GM21526 (cell line): ENCODE data around the gene PTPRT.

ENCODE experiments used
- ATAC-seq: cut with Tn5 transposase; IDR thresholded peaks from one replicate; pipeline ENCODE4 v1.9.1; 2021; ENCODE audit warnings: moderate library complexity; ENCODE audit not compliant: unreplicated experiment, low FRiP score

PTPRT gene

DNA sequence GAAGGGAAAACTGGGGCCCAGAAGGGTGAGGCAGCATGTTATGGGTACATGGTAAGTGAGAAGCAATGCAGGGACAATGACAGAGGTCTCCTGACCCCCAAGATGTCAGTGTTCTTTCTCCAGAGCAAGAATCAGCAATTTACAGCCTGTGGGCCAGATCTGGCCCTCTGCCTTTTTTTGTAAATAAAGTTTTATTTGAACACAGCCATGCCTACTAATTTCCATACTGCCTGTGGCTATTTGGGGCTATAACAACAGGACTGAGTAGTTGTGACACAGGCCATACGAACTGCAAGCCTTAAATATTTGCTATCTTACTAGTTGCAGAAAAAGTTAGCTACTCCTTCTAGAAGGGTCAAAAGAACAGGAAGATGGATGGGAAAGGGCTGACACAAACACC, 52.5 kb downstream of the PTPRT start:
- ATAC-seq: no peak

DNA sequence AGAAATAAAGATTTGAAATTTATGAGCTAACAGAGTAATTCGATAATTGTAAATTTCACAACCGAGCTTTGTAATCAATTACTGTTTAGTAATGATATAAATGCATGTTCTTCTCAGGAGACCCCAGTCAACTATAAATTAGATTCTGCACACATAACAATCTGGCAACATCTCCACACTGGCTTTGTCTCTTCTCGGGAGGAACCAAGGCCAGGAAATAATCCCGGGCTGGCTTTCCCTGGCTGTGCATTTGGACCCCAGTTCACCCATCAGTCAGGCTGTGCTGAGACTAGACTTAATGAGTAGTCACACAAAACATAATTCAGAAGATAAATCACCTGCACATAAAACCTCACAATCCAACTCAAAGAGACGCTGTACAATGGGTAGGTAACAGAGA, 65.5 kb downstream of the PTPRT start:
- ATAC-seq: no peak

DNA sequence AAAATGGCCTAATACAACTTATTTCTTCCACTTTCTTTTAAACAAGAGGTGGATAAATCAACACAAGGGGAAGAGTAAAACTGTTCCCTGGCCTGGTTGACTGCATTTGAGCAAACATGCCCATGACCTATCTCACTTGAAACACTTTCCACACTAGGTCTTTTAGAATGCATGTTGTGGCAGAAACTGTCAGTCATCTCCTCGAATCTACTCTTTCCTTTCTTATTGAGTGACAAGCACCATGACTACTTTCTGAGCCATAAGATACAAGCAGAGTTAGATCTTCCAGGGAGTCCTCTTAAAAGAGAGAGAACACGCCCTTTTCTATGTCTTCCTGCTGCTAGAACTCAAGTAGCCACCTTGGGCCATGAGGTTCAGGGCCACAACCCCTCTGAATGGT, 66.5 kb downstream of the PTPRT start:
- no peak for ATAC-seq

DNA sequence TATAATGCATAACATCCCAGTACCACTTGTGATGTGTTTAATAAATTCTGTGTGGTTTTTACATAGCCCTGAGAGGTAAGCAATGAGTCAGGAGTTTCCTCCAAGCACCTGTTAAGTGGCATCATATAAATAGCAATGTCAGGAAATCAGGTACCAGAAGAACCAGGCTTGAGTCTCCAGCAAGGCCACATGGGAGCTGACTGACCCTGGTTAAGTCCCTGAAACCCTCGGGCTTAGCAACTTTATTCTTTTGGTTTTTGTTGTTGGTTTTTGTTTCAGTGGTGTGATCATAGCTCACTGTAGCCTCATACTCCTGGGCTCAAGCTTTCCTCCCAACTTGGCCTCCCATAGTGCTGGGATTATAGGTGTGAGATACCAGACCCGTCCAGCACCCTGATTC, 70.0 kb downstream of the PTPRT start:
- no peak for ATAC-seq

DNA sequence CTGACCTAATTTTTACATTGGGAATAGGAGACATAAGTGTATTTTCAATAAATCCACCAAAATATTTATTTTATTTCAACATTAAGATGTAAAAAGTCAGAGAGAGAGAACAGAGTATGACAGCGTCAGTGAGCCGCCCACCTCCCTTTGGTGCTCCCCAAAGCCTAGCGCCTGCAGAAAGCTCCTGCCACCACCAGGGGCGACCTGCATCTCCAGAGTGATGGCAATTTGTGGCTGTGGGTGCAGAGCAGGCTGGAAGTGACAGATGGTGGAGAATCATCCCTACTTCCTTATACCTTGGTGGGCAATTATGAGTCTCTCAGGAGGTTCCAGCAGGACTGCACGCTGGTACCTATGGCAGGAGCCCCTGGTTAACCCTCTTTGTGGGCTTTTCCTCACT, 87.3 kb downstream of the PTPRT start:
- no peak for ATAC-seq

DNA sequence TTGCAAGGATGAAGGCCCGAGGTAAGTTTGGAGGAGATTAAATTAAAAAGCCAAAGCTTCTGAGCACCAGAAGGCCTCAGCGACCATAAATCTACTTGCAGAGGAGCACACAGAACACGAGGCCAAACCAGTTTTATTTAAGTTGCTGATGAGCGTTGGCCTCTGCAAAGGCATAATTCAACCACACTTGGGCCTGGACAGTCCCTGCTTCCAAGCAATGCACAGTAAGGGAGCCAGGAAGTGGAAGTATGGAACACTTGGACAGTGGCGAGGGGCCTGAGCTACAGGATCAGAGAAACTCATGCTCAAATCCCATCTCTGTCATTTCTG, 92.8 kb downstream of the PTPRT start:
- no peak for ATAC-seq

DNA sequence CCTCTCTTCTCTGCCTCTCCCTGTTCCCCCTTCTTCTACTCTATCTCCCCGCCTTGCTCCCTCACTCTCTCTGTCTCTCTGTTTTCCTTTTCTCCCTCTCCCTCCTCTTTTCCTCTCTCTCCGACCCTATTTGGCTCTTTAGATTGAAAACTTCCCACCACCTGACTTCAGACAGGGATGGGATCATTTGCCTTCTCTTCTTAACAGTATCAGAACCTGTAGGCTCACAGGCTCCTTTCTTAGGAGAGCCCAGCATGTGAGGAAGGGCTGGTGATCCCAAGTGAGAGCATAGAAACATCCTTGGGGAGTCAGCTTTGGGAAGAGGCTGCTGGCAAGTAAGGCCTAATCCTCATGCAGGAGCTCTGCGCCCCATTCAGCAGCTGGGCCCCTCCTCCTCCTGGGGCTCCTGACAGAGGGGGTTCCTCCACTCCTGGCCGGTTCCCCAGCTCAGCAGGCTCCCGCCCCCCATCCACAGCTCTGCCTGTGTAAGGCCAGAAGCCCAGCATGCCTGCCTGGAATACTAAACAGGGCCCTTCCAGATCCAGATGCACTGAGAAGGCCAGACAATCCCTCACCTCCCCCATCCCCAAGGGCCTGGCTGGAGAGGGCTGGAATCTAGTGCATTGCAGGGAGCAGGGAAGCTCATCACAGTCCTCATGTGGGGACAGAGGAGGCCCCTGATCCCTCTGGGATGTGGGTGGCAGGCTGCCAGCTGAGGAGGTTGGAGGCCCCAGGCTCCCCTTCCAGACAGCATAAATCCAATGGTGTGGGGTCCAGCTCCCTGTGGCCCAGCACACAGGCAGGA, 93.4 kb downstream of the PTPRT start:
- no peak for ATAC-seq

DNA sequence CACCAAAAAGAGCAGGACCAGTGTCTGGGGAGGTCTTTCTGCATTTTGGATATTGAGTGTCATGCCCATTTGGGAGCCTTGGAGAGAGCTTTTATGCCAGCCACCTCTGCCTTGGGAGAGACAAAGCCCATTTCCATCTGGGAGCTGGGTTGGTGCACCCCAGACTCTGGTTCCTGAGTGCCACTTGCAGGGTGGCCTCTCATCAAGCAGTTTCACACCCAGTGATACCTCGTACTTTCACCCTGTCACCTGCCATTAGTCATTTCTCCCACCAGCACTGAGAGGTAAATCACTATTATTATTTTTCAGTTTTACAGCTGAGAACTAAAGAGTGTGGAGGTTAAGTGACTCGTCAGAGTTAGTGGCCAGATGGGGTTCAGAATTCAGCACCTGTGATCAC, 94.7 kb downstream of the PTPRT start:
- ATAC-seq: no peak

DNA sequence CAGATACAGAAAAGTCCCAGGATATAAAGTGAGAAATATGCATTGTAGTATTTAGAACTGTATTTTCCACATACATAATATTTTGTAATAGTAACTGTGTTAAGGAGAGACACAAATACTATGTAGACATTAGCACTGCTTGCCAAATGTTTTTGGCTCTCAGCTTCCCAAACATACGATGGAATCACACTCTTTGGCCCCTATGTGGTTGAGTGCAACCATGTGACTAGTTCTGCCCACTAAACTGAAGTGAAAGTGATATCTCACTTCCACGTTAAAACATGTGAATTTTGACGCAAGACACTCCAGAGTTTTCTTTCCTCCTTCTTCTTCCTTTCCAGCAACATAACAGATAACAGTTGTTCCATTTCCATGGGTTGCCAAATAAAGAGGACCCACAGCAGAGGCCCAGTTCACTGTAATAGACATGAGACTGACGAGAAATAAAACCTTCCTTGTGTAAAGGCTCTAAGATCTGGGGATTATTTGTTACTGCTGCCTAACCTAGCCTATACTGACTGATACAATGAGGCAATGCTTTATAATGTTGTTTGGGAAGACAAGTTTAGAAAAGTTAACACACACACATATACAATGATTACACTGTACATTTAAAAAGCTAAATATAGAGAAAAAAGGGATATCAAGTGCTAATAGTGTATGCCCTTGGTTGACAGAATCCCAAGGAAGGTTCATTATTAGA, 97.2 kb downstream of the PTPRT start:
- no peak for ATAC-seq

DNA sequence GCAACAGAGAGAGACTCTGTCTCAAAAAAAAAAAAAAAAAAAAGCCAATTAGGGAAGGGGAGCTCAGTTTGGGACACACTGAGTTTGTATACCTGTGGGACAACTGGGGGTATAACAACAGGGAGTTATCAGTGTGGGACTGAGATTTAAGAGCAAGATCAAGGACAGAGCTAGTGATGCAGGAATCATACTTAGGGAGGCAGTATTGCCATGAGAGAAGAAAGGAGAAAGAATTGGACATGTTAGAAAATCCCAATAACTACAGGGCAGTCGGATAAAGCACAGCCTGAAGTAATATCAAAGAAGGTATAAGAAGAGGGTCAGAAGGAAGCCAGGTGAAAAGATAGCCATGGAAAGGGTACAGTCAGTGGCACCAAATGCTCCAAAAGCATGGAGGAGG, 121.2 kb downstream of the PTPRT start:
- no peak for ATAC-seq

DNA sequence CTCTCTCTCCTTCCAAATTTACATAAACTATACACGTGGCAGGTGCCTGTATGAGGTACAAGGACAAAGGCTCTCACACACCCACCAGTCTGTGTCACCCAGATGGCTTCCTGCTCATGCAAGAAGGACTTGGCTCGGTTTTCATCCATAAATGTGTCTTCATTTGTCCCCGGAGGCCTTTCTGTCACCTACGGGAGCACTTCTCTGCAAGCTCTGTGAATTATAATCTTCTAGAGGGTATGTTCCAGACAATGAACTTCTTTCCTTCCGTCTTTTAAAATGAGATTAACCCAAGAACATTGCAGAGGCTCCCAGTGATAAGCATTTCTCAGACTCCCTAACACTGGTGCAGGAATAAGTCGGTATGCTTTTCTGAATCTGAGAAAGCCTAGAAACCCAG, 123.6 kb downstream of the PTPRT start:
- no peak for ATAC-seq

DNA sequence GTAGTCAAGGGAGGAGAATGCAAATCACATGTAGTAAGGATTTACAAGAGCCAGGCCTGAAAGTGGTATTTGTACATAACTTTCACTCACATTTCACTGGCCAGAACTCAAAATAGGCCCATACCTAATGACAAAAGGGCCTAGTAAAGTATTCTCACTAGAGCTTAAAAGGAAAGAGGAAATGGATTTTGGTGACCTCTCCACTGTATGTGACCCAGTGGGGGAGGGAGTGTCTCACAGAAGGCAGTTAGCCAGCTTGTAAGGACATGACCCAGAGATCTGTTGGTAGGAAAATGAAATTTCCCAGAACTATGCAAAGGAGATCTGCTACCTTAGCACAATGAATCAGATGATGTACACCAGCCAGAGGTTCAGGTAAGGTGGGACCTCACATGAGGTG, 124.4 kb downstream of the PTPRT start:
- no peak for ATAC-seq

DNA sequence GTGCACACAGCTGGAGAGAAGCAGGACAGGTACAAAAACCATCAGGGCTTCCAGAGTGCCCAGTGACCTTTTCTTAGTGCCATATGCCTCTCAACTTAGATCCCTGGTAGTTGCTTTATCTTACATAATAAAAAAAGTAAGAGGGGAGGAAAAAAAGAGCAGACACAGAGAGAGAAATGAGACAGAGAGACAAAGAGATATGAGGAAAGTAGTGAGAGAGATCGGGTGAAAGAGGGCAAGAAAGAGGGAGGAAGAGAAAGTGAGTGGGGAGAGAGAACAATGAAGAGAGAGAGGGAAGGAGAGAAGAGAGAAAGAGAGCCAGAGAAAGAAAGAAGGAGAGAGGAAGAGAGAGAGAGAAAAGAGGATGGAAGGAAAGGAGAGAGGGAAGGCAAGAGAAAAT, 131.6 kb downstream of the PTPRT start:
- no peak for ATAC-seq

DNA sequence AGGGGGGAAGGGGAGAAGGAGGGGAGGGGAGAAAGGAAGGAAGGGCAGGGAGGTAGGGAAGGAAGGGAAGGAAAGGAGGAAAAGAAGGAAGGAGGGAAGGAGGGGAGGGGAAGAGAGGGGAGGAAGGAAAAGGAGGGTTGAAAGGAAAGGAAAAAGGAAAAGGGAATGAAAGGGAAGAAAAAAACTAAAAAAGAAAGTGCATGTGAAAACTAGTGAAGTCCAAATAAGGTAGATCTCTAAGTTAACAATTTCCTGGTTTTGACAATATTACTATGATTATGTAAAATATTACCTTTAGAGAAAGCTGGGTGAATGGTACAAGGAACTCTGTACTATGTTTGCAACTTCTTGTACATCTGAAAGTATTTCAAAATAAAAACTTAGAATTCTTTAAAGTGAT, 132.4 kb downstream of the PTPRT start:
- no peak for ATAC-seq

DNA sequence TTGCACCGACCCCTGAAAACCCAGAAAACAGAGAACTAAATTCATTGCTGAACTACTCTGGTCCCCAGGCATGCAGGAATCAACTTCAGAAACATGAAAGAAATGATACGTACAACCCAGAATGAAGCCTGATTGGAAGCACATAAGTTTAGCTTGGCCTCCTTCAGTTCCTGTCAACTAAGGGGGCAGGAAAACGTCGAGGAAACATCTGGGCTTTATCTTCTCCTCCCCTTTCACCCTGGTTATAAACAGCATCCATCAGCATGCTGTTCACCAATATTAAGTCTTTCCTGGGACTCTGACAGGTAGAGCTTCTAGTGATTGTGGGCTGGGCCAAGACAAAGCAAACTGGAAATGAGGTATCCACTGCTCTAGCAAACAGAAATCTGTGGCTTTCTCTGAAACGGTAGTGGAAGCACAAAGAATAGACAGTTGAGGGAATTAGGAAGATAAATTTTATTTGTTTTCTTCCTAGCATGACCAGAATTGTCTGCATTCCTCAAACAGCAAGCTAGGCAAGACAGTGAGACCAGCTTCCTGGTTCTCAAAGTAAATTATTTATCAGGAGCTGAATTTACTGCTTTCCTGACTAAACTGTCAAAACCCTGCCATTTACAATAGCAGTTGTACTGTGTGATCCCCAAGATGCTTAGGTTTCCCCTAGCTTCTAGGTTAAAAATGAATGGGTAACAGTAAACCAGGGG, 134.4 kb downstream of the PTPRT start:
- no peak for ATAC-seq

DNA sequence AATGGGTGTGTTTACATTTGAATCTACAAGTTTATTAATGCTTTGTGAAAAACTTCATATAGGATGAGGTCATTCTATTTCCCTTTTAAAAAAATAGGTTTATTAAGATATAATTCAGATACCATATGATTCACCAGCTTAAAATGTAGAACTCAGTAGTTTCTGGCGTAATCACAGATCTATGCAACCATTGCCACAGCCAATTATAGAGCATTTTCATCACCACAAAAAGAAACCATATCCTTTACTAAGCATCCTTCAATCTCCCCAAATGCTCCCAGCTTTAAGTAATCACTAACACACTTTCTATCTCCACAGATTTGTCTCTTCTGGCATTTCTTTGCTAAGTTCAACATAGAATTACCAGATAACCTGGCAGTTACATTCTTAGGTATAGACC, 137.2 kb downstream of the PTPRT start:
- ATAC-seq: no peak

DNA sequence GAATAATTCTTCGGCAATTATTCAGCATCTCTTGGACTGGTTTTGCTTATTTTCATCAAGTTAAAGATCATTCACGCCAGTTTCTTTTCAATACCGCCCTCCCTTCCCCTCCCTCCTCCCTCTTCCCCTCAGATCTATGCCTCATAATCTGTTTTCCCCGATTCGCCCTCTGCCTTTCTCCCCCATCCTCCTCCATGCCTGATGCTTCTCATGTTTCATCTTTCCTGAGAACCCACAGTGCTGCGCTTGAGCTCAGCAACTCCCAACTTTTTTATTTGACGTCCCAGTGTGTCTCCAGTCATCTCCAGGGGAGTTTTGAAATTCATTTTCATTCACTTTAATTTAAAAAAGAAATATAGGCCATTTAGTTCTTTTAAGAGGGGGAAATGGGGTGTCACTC, 142.7 kb downstream of the PTPRT start:
- no peak for ATAC-seq

DNA sequence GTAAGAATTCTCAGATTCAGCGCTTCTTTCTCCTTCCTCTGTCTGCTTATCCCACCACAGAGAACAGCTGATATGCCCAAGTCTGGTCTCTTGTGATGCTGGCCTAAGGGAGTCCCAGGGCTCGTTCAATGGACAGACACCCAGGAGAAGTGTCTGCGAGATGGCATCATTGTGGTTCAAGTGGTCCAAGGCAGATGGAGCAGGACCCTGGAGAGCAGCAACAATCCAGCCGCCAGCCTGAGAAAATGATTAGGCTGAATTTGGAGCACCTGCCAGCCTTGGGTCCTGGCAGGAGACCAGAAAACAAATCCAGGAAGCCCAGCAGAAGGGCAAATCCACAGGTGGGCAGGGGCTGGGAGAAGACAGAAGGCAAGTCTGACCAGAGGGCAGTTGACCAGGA, 145.8 kb downstream of the PTPRT start:
- ATAC-seq: no peak

DNA sequence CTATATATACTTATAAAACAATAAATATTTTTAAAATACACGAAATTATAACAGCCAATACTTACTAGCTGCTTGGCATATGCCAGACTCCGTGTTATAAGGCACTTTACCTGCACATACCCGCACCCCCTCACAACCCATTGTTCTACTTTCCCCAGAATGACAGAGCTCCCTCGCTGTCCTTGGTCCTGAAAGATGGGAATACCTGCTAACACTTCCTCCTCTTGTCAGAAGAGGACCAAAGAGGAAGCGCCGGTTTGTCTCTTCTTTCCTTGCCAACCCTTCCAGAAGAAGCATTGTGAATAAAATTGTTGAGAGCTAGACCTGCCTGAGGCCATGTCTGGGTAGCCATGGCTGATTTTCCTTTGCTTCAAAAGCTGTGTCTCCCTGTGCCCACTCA, 149.3 kb downstream of the PTPRT start:
- no peak for ATAC-seq

DNA sequence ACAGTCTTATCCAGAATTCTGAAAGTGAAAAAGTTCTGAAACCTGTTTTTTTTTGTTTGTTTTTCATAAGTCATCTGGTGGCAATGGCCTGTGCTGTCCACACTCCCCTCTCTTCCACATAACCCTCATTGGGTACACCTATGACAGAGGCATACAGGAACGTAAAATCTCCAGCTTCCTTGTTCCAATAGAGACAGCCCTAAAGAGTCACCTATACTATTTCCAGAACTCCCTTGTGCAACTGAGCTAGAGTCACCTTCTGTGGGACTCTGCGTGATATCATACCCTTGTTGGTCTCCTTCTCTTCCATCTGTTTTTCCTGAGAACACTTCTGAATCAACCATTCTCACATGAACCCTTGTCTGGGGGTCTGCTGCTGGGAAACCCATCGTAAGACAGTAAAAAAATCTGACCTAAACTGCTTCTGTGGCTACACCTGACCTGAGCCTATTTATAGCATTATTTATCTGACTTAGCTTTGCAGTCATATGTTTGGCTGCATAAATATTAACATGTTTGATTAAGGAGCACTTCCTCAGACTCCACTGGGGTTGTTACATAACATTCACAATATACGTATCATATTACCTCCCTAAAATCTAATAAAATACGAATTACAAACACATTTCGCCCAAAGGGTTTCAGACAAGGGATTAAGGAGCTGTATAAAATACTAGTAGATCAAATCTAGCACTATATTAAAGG, 151.9 kb downstream of the PTPRT start:
- ATAC-seq: no peak

DNA sequence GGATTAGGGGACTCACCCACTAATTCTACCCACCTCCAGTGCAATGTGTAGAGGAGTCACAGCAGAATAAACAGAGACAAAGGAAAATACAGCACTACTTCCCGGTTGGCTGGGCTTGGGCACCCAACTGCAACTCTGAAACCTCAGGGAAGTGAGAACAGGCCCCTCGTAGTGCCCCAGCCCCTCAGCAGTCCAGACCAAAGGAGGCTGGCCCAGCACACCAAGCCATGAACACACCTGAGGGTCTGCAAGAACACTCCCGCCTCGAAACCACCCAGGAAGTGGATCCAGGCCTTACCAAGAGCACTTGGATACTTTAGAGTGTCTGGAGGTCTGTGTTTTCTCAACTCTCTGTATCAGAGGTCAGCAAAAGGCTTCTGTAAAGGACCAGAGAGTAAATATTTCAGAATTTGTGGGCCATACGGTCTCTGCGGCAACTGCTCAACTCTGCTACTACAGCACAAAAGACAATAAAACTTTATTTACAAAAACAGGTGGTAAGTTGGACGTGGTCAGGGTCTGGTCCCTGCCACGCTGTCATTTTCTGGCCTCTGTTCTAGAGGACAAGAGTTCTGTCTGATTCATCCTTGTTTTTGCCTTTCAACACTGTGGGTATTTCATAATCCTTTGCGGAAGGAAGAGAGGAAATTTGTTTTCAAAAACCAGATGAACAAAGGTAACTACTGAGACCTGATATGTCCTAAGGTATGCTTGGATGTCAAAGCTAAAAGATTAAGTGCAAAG, 154.6 kb downstream of the PTPRT start:
- no peak for ATAC-seq
